EH (cell line): ENCODE measurements around the gene PRDM4.
"Not testable (repeated sequence)": the region's sequence is repeated elsewhere in the genome, so short reads cannot be mapped to it uniquely, and the experiment has no call there.

Experiments used
- DNase-seq: peaks from one replicate; pipeline ENCODE4 v3.0.0-alpha.2; 2015; ENCODE audit warnings: low read depth

PRDM4 gene

DNA sequence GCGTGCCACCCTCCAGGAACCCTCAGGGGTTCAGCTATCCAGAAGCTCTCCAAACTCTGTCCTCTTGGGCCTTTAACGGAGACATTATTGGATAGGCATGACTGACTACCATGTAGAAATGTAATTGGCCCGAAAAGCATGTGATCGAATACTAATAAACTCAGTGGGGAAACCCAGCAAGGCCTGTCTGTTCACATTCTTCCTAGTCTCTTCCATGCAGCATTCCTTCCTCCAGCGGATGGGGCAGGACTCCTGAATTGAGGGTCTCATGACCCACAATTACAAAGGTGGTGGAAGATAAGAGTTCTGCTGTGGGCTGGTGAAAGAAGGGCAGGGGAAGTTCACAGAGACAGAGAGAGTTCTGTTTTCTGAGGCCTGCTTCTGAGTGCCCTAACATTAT, 6.5 kb upstream of the PRDM4 start:
- no peak for DNase-seq

DNA sequence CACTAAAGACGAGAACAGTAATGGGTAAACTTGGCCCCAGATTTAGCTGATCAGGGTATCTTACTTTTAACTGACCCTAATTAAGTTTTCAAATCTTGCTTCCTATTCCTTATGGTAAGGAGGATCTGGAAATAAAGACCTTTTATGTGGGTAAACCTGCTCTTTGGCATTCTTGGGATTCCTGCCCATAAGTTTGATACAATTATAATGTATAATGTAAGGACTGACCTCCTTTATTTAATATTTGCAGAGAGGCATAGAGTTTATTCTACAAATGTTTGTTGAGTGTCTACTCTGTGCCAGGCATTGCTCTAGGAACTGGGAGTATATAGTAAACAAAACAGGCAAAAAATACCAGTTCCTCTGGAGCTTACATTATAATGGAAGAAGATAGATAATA, 4.4 kb upstream of the PRDM4 start:
- DNase-seq, result no peak

DNA sequence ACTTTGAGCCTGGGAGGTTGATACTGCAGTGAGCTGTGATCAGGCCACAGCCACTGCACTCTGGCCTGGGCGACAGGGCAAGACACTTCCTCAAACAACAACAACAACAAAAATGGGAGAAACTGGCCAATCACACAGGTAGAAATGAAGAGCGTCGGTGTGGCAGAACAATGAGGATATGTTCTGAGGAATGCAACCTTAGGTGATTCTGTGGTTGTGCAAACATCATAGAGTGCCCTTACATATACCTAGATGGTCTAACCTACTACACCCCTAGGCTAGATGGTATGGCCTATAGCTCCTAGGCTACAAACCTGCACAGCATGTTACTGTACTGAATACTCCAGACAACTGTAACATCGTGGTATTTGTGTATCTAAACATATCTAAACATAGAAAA, 3.7 kb upstream of the PRDM4 start:
- DNase-seq, result no peak

DNA sequence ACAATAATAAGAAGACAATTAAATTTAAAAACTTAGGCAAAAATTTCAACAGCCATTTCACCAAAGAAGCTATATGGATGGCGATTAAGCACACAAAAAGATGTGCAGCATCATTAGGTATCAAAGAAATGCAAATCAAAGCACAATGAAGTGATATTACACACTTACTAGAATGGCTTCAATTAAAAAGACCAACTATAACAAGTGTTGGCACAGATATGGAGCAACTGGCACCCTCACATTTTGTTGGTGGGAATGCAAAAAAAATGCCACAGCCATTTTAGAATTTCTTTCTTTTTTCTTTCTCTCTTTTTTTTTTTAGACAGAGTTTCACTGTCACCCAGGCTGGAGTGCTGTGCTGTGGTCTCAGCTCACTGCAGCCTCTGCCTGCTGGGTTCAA, 1.9 kb upstream of the PRDM4 start:
- DNase-seq, result no peak

DNA sequence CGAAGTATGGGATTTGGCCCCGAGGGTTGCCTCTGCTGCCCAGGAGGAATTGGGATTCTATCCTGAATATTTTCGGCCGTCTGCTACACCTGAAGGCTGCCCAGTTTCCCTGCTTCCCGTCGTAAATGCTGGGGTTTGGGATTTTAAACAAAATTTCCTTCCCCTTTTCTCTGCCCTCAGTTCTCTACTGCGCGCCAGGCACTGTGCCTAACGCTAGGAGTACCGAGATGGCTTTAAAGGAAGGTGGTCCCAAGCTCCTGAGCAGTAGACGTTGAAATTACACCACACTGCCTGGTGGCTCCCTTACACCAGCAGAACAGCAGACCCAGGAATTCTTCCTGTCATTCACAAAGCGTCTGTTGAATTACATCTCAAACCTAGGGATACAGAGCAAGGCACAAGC, 566 bp upstream of the PRDM4 start:
- no peak for DNase-seq

DNA sequence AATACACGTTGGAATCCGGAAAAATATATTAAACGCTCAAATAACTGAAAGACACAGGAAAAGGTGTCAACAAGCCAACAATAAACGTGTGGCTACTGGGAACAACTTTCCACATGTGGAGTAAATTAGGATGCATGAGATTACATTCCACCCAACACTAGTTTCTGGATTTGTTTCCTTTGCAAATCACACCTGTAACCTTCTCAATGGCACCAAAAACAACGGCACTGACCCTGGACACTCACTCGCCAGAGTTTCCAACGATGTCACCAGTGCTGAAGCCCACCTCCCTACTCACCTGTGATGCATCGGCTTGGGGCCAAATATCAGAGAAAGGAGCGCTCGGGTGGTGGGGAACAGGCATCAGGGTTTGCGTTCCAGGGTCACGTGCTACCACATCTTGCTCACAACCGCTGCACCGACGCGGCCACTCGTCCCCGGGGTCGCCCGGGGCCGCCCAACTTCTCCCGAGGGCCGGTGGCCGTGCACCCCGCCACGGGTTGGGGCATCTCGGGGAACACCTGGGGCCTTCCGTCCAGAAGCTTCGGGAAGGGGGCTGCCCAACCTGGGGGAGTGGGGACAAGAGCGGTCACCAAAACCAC, 629 bp downstream of the PRDM4 start:
- DNase-seq, result peak; percentile 29

DNA sequence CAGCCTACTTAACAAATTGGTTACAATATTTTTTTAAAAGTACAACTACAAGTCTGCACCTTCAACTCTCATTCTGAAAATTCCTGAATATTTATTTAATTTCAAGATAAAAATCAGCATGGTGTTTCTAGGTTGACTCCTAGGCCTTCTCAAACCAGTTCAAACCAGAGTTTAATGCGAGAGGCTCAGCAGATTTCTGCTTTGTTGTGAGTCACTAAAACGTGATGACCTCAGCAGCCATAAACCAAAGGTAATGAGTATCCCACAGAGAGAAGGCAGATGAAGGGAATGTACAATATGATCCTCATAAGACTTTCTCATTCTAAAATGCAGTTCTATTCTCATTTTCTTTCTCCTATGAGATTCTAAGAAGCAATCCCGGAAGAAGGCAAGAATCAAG, 1.5 kb downstream of the PRDM4 start:
- peak; percentile 81 for DNase-seq

DNA sequence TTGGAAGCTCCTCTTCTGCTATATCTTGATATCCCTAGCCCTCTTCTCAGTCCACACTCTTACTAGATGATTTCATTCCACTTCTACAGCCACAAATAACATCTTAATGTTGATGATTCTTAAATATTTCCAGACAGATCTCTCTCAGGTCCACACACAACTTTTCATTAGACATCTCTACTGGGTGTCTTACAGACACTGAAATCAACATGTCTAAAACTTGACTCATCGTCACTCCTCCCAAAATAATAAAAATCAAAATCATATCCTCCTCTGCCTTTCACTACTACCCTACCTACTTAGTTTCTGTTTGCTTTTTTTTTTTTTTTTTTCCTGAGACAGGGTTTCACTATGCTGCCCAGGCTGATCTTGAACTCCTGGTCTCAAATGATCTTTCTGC, 11.9 kb downstream of the PRDM4 start:
- DNase-seq, result peak; percentile 72

DNA sequence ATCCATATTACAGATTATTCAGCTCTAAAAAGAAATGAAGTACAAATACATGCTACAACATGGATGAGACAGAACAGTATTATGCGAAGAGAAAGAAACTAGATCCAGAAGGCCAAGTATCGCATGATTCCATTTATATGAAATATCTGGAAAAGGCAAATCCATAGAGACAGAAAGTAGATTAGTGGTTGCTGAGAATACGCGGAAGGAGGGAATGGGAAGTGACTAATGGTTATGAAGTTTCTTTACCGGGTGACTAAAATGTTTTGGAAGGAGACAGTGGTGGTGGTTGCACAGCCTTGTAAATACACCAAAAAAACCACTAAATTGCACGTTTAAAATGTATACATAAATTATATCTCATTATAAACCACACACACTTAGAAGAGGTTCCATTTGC, 12.5 kb downstream of the PRDM4 start:
- peak; percentile 83 for DNase-seq

DNA sequence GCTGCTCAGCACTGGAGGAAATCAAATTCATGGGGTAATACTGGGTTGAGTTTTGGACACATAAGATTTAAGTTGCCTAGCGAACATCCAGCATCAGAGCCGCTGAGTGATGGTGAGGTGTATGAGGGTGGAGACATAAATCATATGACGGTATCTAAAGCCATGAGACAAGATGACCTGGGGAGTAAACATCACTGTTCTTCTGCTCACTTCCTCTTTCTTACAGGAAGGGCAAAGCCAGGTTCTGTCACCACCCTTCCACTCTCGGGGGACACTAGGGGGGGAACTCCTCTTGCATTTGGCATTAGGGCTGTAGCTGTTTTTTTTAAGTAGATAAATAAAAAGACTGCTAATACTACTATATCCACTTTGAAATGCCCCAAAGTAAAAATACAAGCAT, 24.0 kb downstream of the PRDM4 start:
- no peak for DNase-seq

DNA sequence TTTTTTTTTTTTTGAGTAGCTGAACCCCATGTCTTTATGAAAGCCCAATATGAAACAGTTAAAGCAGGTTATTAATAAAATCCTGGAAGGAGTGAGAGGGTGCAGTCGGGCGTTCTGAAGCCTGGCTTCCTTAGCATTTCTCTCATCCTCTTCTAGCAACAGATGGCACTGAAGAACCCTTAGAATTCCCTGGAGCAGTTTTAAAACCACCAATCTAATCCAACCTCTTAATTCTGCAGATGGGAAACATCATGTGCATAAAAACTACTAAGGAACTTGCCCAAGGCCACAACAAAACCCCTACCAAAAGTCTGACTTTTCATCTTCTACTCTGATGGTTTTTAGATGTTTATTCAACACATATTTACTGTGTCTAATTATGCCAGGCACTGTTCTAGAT, 25.2 kb downstream of the PRDM4 start:
- DNase-seq, result no peak

DNA sequence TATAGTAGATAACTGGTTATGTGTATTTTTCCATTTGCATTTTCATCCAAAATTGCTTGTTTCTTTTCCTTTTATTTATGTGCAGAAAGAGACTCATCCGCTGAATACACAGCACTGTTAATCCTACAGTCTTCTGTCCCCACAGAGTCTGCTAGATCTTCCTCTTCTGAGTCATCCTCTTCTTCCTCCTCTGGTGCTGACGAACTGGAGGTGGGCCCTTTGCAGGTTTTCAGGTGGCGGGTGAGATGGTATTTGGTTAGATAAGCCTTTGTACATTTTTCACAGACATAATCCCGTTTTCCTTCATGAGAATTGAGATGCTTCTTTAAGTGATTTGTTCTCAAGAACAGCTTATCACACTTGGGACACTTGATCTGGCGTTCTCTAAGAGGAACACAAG, 26.8 kb downstream of the PRDM4 start:
- no peak for DNase-seq

DNA sequence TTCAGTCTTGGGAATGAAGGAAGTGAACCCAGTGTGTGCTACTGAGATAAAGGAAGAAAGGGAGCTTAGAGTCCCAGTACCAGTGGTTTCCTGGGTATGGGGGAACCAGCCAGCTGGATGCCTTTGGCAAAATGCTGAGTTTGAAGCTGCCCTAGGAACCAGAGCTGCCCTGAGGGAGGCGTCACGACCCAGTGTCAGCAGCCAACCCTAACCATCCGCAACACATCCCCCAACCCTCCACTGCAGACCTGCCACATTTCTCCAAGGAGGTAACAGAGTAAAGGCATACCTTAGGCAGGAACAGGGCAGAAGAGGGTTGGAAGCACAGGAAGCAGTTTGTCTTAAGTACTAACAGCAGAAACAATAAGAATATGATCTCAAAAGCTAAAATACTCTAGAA, 28.6 kb downstream of the PRDM4 start:
- no peak for DNase-seq

DNA sequence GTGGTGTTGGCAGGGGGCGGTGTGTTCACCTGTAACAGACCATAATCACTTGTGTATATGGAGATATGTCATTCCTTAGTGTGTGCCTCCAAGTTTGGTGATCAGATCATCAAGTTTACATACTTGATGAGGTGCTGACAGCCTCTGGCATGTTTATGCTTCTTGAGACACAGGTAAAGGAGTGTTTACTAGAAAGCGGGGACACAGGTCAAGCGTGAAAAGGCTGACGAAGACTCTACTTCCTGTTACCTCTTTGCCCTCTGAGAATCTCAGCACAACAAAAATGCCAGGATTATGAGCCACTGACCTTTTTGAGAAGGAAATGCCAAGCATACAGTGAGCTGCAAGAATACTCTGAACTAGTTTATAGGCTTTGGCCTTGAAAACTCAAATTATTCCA, 29.6 kb downstream of the PRDM4 start:
- DNase-seq, result peak; percentile 12

DNA sequence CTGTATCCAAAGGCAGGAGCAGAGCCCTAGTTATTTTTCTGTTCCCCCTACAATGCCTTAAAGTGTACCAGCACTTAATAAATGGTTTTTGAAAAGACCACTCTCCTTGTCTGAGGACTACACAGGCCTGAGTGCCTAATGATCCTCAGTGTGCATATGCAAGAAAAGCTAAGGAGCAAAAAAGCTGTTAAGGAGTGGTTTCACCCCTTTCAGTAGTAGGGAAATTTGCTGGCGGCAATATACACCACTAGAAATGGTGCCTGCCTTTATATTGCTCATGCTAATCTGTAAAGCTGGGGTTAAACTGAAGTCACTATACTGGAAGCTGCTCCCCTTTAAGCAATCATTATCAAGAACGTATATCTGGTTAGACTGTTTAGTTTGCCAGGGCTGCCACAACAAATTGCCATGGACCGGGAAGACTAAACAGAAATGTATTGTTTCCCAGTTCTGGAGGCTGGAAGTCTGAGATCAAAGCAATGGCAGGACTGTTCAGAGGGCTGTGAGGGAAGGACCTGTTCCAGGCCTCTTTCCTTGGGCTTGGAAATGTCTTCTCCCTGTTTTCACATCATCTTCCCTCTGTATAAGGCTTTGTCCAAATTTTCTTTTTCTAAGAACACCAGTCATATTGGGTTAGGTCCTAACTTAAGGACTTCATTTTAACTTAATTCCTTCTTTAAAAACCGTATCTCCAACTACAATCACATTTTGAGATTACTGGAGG, 30.2 kb downstream of the PRDM4 start:
- DNase-seq, result no peak

DNA sequence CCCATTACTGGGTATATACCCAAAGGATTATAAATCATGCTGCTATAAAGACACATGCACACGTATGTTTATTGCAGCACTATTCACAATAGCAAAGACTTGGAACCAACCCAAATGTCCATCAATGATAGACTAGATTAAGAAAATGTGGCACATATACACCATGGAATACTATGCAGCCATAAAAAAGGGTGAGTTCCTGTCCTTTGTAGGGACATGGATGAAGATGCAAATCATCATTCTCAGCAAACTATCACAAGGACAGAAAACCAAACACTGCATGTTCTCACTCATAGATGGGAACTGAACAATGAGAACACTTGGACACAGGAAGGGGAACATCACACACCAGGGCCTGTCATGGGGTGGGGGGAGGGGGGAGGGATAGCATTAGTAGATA, 33.2 kb downstream of the PRDM4 start:
- not testable (repeated sequence) for DNase-seq

DNA sequence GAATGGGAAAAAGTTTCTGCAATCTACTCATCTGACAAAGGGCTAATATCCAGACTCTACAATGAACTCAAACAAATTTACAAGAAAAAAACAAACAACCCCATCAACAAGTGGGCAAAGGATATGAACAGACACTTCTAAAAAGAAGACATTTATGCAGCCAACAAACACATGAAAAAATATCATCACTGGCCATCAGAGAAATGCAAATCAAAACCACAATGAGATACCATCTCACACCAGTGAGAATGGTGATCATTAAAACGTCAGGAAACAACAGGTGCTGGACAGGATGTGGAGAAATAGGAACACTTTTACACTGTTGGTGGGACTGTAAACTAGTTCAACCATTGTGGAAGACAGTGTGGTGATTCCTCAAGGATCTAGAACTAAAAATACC, 33.6 kb downstream of the PRDM4 start:
- not testable (repeated sequence) for DNase-seq

DNA sequence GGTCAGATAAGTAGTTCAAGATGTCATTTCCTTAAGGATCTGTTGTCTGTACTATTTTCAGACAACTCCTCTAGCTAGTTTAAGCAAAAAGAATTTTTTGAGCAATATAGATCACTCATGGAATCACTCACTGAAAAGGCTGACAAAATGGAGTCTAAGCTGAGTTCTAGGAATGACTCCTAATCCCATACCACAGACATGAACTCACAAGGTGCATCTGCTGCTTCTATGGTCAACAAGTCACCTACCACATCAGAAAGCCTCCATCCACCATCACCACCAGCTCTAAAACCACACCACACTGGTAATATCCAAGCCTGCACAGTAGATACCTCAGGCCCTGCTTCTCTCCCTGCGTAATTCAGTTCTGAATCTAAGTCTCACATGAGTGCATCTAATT, 42.3 kb downstream of the PRDM4 start:
- DNase-seq, result no peak

DNA sequence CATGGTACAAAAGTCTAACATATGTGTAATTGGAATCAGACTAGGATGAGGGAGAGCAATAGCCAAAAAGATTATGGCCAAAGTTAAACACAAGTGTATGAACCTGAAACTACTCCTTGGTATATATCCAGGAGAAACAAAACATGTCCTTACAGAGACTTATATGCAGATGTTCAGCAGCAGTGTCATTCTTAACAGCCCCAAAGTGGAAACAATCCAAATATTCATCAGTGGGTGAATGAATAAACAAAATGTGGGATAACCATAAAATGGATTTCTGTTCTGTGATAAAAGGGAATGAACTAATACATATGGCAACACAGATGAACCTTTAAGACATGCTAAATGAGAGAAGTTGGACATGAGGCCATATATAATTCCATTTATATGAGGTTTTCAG, 45.2 kb downstream of the PRDM4 start:
- no peak for DNase-seq

DNA sequence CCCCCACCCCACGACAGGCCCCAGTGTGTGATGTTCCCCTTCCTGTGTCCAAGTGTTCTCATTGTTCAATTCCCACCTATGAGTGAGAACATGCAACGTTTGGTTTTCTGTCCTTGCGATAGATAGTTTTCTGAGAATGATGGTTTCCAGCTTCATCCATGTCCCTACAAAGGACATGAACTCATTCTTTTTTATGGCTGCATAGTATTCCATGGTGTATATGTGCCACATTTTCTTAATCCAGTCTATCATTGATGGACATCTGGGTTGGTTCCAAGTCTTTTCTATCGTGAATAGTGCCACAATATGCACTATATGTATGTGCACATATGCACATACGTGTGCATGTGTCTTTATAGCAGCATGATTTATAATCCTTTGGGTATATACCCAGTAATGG, 55.4 kb downstream of the PRDM4 start:
- not testable (repeated sequence) for DNase-seq

DNA sequence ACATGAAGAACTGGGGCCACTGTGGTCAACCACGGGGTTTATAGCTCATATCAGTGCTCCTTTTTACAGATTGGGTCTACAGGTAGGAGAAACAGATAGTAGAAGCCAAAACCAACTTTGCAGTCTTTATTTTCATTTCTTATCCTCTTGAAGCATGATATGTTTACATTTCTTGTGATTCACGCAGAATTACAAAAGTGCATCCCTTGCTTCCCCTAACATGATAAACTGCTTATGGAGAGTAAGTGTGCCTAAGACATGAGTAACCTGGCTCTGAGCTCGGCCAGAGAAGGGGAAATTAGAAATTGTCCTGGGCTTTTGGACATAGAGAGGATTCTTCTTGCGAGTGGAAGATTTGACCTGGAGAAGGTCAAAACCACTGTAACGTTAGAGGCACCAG, 56.9 kb downstream of the PRDM4 start:
- no peak for DNase-seq

DNA sequence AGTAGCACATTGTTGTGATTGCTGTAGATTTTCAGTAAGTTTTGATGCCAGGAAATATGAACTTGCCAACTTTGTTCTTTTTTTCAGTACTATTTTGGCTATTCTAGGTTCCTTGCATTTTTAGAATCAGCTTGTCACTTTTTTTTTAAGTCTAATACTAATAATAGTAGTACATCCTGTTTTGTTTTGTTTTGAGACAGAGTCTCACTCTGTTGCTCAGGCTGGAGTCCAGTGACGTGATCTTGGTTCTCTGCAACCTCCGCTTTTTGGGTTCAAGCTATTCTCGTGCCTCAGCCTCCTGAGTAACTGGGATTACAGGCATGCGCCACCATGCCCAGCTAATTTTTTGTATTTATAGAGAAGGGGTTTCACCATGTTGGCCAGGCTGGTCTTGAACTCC, 58.8 kb downstream of the PRDM4 start:
- DNase-seq, result no peak

DNA sequence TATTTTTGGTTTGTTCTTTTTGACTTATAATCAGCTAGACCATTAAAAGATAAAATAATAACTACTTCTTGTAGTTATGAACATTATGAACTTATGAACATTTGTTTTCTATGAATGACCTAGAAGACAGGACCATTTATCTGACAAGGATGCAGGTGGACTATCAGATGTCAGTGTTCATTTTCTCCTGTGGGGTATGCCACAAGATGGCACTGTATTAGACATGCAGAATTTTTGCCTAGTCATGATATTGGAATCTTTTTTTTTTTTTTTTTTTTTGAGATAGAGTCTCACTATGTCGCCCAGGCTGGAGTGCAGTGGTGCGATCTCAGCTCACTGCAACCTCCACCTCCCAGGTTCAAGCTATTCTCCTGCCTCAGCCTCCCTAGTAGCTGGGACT, 65.2 kb downstream of the PRDM4 start:
- DNase-seq, result peak; percentile 42
